OCI-LY3 (cell line): ENCODE data around the gene FYN.

Experiments used
- H2AFZ ChIP-seq: fragments of 200-600, 300-600 bp; shearing (Covaris generic); 2 replicates; pipeline ENCODE4 v1.6.0; 2014; ENCODE audit warnings: antibody characterized with exemption, low read depth, low read length
- H3K27ac ChIP-seq: fragments of 200-600, 300-600 bp; sonication (generic); 2 replicates; pipeline ENCODE4 v1.5.1; 2014; ENCODE audit warnings: mild to moderate bottlenecking, low read length, moderate library complexity, mixed read lengths
- H3K27me3 ChIP-seq: fragments of 200-600, 300-600 bp; sonication (generic); 2 replicates; pipeline ENCODE4 v1.6.1; 2014; ENCODE audit warnings: low read depth, low read length, mixed read lengths
- H3K36me3 ChIP-seq: fragments of 200-600, 300-600 bp; sonication (generic); replicated peaks from 2 replicates; pipeline ENCODE3; 2014; ENCODE audit warnings: low read depth, low read length, mixed read lengths
- H3K4me1 ChIP-seq: fragments of 300-600, 200-600 bp; sonication (generic); 2 replicates; pipeline ENCODE4 v1.6.1; 2014; ENCODE audit warnings: low read length, mixed read lengths
- H3K4me2 ChIP-seq: fragments of 200-600, 300-600 bp; sonication (generic); 2 replicates; pipeline ENCODE4 v1.6.1; 2014; ENCODE audit warnings: low read length, mixed read lengths
- H3K4me3 ChIP-seq: fragments of 300-600, 200-600 bp; sonication (generic); 2 replicates; pipeline ENCODE4 v1.5.1; 2014; ENCODE audit warnings: antibody characterized with exemption, mild to moderate bottlenecking, low read length, moderate library complexity
- H3K79me2 ChIP-seq: fragments of 300-600, 200-600 bp; shearing (Covaris generic); 2 replicates; pipeline ENCODE4 v1.6.1; 2014; ENCODE audit warnings: mild to moderate bottlenecking, low read length, mixed read lengths
- H3K9ac ChIP-seq: fragments of 300-600, 200-600 bp; shearing (Covaris generic); 2 replicates; pipeline ENCODE4 v1.6.0; 2014; ENCODE audit warnings: mild to moderate bottlenecking, low read length, moderate library complexity
- H3K9me3 ChIP-seq: fragments of 200-600, 300-600 bp; shearing (Covaris generic); 2 replicates; pipeline ENCODE4 v1.6.1; 2014; ENCODE audit warnings: low read length, mixed read lengths; ENCODE audit not compliant: insufficient read depth
- H4K20me1 ChIP-seq: fragments of 200-600, 300-600 bp; sonication (generic); 2 replicates; pipeline ENCODE4 v1.6.1; 2016; ENCODE audit warnings: low read length, mixed read lengths; ENCODE audit not compliant: insufficient read depth
- CTCF ChIP-seq: fragments of 200-600, 300-600 bp; sonication (generic); IDR thresholded peaks from 2 replicates; pipeline ENCODE4 v1.5.1; 2014; ENCODE audit warnings: antibody characterized with exemption, low read length, low read depth
- EZH2phosphoT487 ChIP-seq: fragments of 200-600 bp; shearing (Covaris generic); IDR thresholded peaks from 2 replicates; pipeline ENCODE4 v1.6.1; 2018; ENCODE audit warnings: antibody characterized with exemption, mixed run types, low read depth

FYN gene

DNA sequence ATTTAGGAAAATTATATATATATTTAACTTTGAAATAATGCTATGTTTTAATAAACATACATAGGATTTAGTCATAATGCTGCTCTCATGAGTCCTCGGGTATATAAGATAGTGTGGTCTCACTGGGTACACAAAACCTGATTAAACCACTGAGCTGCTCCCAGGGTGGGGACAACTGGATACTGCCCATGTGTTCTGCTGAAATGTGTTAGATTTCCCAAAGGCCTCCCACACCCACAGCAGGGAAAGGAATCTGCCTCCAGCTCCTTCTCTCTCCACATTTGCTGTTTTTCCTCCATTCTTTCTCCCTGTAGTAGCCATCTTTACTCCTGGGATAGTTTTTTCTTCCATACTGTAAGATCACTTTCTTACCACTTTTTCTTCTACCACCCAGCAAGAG is 198.4 kb downstream of the FYN start:
- Histone ChIP-seq H3K9ac (no peak overlapping the region), H3K27ac (no peak overlapping the region), H3K9me3 (no peaks in the 10 kb centered on the region), H3K4me2 (no peak overlapping the region), H3K27me3 (no peaks in the 10 kb centered on the region), H2AFZ (no peak overlapping the region), H3K79me2 (no peaks in the 10 kb centered on the region), H3K4me1 (peaks cover 5% of the 10 kb centered on the region), H4K20me1 (no peaks in the 10 kb centered on the region), H3K36me3 (no peaks in the 10 kb centered on the region), H3K4me3 (no peak overlapping the region)
- TF ChIP-seq EZH2phosphoT487 (no peak), CTCF (no peak)

DNA sequence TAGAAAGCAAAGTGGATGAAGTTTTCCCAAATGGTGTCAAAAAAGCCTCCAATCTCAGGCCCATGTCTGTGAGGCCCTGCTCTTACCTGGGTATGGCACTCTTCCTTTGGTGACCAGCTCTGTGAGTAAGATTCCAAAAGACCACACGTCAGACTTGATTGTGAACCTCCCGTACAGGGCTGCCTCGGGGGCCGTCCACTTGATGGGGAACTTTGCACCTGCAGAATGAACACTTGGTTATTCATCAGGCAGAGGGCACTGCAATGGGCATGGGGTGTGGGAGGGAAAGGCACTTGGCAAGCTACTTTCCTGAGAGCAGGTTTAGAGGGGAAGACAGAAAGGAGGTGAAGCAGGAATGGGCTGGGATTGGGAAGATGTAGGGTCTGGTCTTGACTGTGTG is 198.8 kb downstream of the FYN start:
- Histone ChIP-seq H3K9ac (no peak overlapping the region), H3K79me2 (no peaks in the 10 kb centered on the region), H2AFZ (no peak overlapping the region), H3K4me3 (no peak overlapping the region), H3K27me3 (no peaks in the 10 kb centered on the region), H3K4me2 (no peak overlapping the region), H3K4me1 (peaks cover 5% of the 10 kb centered on the region), H3K36me3 (no peaks in the 10 kb centered on the region), H4K20me1 (no peaks in the 10 kb centered on the region), H3K27ac (no peak overlapping the region), H3K9me3 (no peaks in the 10 kb centered on the region)
- TF ChIP-seq EZH2phosphoT487 (no peak), CTCF (no peak)

DNA sequence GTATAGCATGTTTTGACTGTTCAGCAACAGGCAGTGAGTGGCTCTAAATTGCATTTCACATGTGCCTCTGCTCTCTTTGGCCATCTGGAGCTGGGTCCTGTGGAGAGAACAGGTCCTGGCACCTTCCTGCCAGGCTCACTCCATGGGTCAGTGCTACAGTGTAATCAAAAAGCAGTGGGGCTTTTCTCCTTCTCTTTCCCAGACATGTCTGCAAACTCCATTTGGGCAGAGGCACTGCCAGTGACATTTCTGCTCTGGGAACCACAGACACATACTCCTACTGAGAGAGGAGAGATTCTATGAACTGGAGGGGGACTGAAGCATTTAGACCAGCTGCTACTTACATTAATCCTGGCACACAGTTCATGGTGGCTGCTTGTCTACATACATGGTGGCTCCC is 199.3 kb downstream of the FYN start:
- H4K20me1 ChIP-seq, result no peaks in the 10 kb centered on the region
- TF ChIP-seq EZH2phosphoT487 (no peak), CTCF (no peak)
- no peaks in the 10 kb centered on the region for H3K27me3 ChIP-seq

GRCh38 chr6:111673532-111673931 is 199.7 kb downstream of the FYN start:
- Histone ChIP-seq H3K27me3 (no peaks in the 10 kb centered on the region), H3K4me3 (no peak overlapping the region), H3K36me3 (no peaks in the 10 kb centered on the region), H3K79me2 (no peaks in the 10 kb centered on the region), H3K4me1 (peaks cover 5% of the 10 kb centered on the region), H3K9ac (no peak overlapping the region), H3K27ac (no peak overlapping the region), H4K20me1 (no peaks in the 10 kb centered on the region), H3K9me3 (no peaks in the 10 kb centered on the region), H3K4me2 (no peak overlapping the region), H2AFZ (no peak overlapping the region)
- TF ChIP-seq CTCF (no peak), EZH2phosphoT487 (no peak)

More for the DNA sequence above, 199.3 kb downstream of the FYN start:
- Histone ChIP-seq H3K27ac (no peak overlapping the region), H3K4me2 (no peak overlapping the region), H2AFZ (no peak overlapping the region), H3K9me3 (no peaks in the 10 kb centered on the region), H3K4me3 (no peak overlapping the region), H3K4me1 (peaks cover 5% of the 10 kb centered on the region), H3K79me2 (no peaks in the 10 kb centered on the region), H3K9ac (no peak overlapping the region), H3K36me3 (no peaks in the 10 kb centered on the region)
